Activated naive CD4-positive, alpha-beta T cell treated with Interleukin-2 at 50 U/mL for 16 hours (primary cell): ENCODE results near the gene KCNQ1OT1.

ENCODE experiments used
- DNase-seq: peaks from one replicate; pipeline ENCODE4 v3.0.0-alpha.2; 2020

Gene KCNQ1OT1

GRCh38 chr11:2736577-2737225, 36.9 kb upstream of the KCNQ1OT1 start:
- DNase-seq: no peak

GRCh38 chr11:2735053-2735589, 35.3 kb upstream of the KCNQ1OT1 start:
- no peak for DNase-seq

- no peak for DNase-seq
These were observed 34.6 kb upstream of the KCNQ1OT1 start for GRCh38 chr11:2734181-2735052.

- DNase-seq: no peak
These were observed 33.3 kb upstream of the KCNQ1OT1 start for GRCh38 chr11:2732940-2733628.

GRCh38 chr11:2732261-2732939, 32.6 kb upstream of the KCNQ1OT1 start:
- DNase-seq: no peak

GRCh38 chr11:2731130-2732125, 31.6 kb upstream of the KCNQ1OT1 start:
- no peak for DNase-seq

- no peak for DNase-seq
These were observed 30.7 kb upstream of the KCNQ1OT1 start for GRCh38 chr11:2730272-2731129.

- no peak for DNase-seq
These were observed 30.0 kb upstream of the KCNQ1OT1 start for GRCh38 chr11:2729841-2730240.

- no peak for DNase-seq
These were observed 29.0 kb upstream of the KCNQ1OT1 start for GRCh38 chr11:2728663-2729332.

- DNase-seq: no peak
These were observed 28.4 kb upstream of the KCNQ1OT1 start for GRCh38 chr11:2728128-2728662.

GRCh38 chr11:2726964-2727363, 27.2 kb upstream of the KCNQ1OT1 start:
- DNase-seq: no peak

GRCh38 chr11:2725368-2726300, 25.8 kb upstream of the KCNQ1OT1 start:
- no peak for DNase-seq

- no peak for DNase-seq
These were observed 25.0 kb upstream of the KCNQ1OT1 start for GRCh38 chr11:2724653-2725367.

GRCh38 chr11:2724104-2724503, 24.3 kb upstream of the KCNQ1OT1 start:
- DNase-seq: no peak

GRCh38 chr11:2722955-2723354, 23.2 kb upstream of the KCNQ1OT1 start:
- DNase-seq: no peak

GRCh38 chr11:2721210-2721916, 21.6 kb upstream of the KCNQ1OT1 start:
- DNase-seq: no peak
